A673 (cell line): ENCODE results near the gene ABHD17A. TPM values are rescaled to one million over a fixed set of nuclear protein-coding genes. Genes with fewer than 3 reads are reported as not detected.

Experiments used
- BruUV-seq: library from RNA; stranded (reverse); fragments of 400-500 nt; replicated peaks from 2 replicates; lab custom pipeline; 2021; lab: Mats Ljungman, UMichigan
- CTCF ChIA-PET: fragments of 300-600 bp; sonication (Branson Sonifier 250); formaldehyde crosslinking; loops from one replicate; lab custom pipeline; 2022; ENCODE audit warnings: antibody characterized with exemption; lab: Charles Lee
- POLR2A ChIA-PET: fragments of 300-600 bp; sonication (Branson Sonifier 250); formaldehyde crosslinking; loops from one replicate; lab custom pipeline; 2022; ENCODE audit warnings: antibody characterized with exemption; ENCODE audit not compliant: low non-redundant PET; lab: Charles Lee
- DNase-seq: peaks from one replicate; pipeline ENCODE4 v3.0.0-alpha.2; 2015; ENCODE audit warnings: low spot score
- H3K27ac ChIP-seq: fragments of 200-600 bp; sonication (generic); 2 replicates; pipeline ENCODE4 v1.5.1; 2016; ENCODE audit warnings: mixed run types, low read depth, mild to moderate bottlenecking, mixed read lengths, antibody characterized with exemption, low read length; ENCODE audit not compliant: poor library complexity, severe bottlenecking
- H3K27me3 ChIP-seq: fragments of 200-600 bp; sonication (generic); replicated peaks from 2 replicates; pipeline ENCODE4 v1.6.1; 2017; ENCODE audit warnings: mixed run types, low read depth, mild to moderate bottlenecking, mixed read lengths, antibody characterized with exemption, low read length; ENCODE audit not compliant: insufficient read depth, poor library complexity
- H3K36me3 ChIP-seq: fragments of 200-600 bp; sonication (generic); 2 replicates; pipeline ENCODE4 v1.6.1; 2016; ENCODE audit warnings: mixed run types, mild to moderate bottlenecking, mixed read lengths, antibody characterized with exemption, low read length; ENCODE audit not compliant: insufficient read depth, poor library complexity, severe bottlenecking
- H3K4me1 ChIP-seq: fragments of 200-600 bp; sonication (generic); 2 replicates; pipeline ENCODE4 v1.6.1; 2017; ENCODE audit warnings: mixed run types, mild to moderate bottlenecking, mixed read lengths, antibody characterized with exemption, low read length; ENCODE audit not compliant: insufficient read depth, poor library complexity, severe bottlenecking
- H3K4me3 ChIP-seq: fragments of 200-600 bp; sonication (generic); 2 replicates; pipeline ENCODE4 v1.5.1; 2016; ENCODE audit warnings: low read depth, mixed run types, mild to moderate bottlenecking, mixed read lengths, low read length; ENCODE audit not compliant: poor library complexity, severe bottlenecking
- H3K9me3 ChIP-seq: fragments of 200-600 bp; sonication (generic); 2 replicates; pipeline ENCODE4 v1.6.1; 2016; ENCODE audit warnings: mixed run types, low read depth, mild to moderate bottlenecking, mixed read lengths, antibody characterized with exemption, low read length; ENCODE audit not compliant: poor library complexity, severe bottlenecking
- EZH2 ChIP-seq: fragments of 200-600 bp; sonication (generic); IDR thresholded peaks from 2 replicates; pipeline ENCODE4 v1.6.1; 2017; ENCODE audit warnings: borderline replicate concordance, low read depth, mild to moderate bottlenecking, mixed read lengths, antibody characterized with exemption, low read length; ENCODE audit not compliant: poor library complexity, severe bottlenecking
- intact Hi-C: fragments of 100-400 bp; cut with micrococcal nuclease; formaldehyde crosslinking; loops from one replicate; pipeline ENCODE4 v1.10.0; 2022; ENCODE audit not compliant: unreplicated experiment
- total RNA-seq: library from RNA; stranded (reverse); gene quantifications from 2 replicates; pipeline ENCODE4 v1.2.3, GENCODE V29; 2021
- TF ChIP-seq, protein P1 (sequence below): fragments of 300-800, 200-600 bp; sonication (generic); conservative IDR thresholded peaks from 2 replicates; pipeline ENCODE4 v1.5.1; 2017; ENCODE audit warnings: low read depth, mild to moderate bottlenecking, antibody characterized with exemption, low read length, moderate library complexity, mixed read lengths

The ABHD17A gene
- total RNA-seq, 1 experiment from 2014 or later, result 56.9 TPM

DNA sequence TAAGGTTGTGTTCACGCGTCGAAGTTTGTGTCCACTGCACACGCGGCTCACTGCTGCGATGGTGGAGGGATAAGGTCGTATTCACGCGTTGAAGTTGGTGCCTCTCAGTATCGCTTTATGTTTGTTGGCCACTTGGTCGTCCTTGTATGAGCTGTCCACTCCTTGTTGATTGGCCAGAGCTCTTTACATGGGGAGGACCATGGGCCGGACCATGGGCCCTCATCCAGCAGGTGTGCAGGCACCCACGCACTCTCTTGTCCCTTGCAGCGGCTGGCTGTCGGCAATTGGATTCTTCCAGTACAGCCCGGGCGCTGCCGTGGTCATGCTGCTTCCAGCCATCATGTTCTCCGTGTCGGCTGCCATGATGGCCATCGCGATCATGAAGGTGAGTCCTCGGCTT lies 37.5 kb upstream of the ABHD17A start:
- Histone ChIP-seq H3K27me3 (no peaks in the 10 kb centered on the region), H3K9me3 (no peaks in the 10 kb centered on the region), H3K4me1 (no peaks in the 10 kb centered on the region), H3K27ac (no peak overlapping the region), H3K4me3 (no peak overlapping the region), H3K36me3 (peaks cover 42% of the 10 kb centered on the region)
- no peak for TF ChIP-seq EZH2
- TF ChIP-seq, protein P1, sequence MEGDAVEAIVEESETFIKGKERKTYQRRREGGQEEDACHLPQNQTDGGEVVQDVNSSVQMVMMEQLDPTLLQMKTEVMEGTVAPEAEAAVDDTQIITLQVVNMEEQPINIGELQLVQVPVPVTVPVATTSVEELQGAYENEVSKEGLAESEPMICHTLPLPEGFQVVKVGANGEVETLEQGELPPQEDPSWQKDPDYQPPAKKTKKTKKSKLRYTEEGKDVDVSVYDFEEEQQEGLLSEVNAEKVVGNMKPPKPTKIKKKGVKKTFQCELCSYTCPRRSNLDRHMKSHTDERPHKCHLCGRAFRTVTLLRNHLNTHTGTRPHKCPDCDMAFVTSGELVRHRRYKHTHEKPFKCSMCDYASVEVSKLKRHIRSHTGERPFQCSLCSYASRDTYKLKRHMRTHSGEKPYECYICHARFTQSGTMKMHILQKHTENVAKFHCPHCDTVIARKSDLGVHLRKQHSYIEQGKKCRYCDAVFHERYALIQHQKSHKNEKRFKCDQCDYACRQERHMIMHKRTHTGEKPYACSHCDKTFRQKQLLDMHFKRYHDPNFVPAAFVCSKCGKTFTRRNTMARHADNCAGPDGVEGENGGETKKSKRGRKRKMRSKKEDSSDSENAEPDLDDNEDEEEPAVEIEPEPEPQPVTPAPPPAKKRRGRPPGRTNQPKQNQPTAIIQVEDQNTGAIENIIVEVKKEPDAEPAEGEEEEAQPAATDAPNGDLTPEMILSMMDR, result no peak
- no peak for DNase-seq
- intact Hi-C loops, result no loop called here
- ChIA-PET POLR2A (no interaction called here), CTCF (no interaction called here)
- no TSS peak for BruUV-seq

DNA sequence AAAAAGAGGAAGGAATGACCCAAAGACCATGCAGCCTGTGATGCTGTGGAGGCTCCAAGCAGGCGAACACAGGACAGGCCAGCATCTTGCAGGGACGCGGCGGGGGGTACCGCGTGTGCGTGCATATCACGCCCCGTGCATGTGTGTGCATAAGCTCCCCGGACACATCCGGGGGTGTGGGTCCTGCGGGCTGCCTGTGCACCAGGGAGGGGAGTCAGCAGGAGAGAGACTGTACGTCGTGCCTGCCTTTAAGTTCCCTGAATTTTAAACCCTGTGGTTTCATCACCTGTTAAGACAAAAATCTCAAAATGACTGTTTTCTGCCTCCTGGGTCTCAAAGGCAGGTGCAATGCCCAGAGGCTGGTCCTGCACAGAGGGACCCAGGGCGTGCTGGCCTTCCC lies 36.5 kb upstream of the ABHD17A start:
- TF ChIP-seq, protein P1, result no peak
- no peak for TF ChIP-seq EZH2
- Histone ChIP-seq H3K9me3 (no peaks in the 10 kb centered on the region), H3K27ac (no peak overlapping the region), H3K4me1 (no peaks in the 10 kb centered on the region), H3K27me3 (no peaks in the 10 kb centered on the region), H3K36me3 (peaks cover 47% of the 10 kb centered on the region), H3K4me3 (no peak overlapping the region)
- no TSS peak for BruUV-seq
- ChIA-PET CTCF (no interaction called here), POLR2A (no interaction called here)
- intact Hi-C loops, result no loop called here
- DNase-seq, result no peak

GRCh38 chr19:1921326-1921725 lies 36.0 kb upstream of the ABHD17A start:
- no peak overlapping the region for H3K27ac ChIP-seq
- ChIA-PET CTCF (no interaction called here), POLR2A (no interaction called here)
- peaks cover 47% of the 10 kb centered on the region for H3K36me3 ChIP-seq
- no peaks in the 10 kb centered on the region for H3K9me3 ChIP-seq
- intact Hi-C loops, result no loop called here
- H3K27me3 ChIP-seq, result no peaks in the 10 kb centered on the region
- TF ChIP-seq, protein P1, result no peak
- no peak for TF ChIP-seq EZH2
- DNase-seq, result no peak
- BruUV-seq, result no TSS peak
- H3K4me1 ChIP-seq, result no peaks in the 10 kb centered on the region
- no peak overlapping the region for H3K4me3 ChIP-seq
